ENCODE measurements around the gene TSPOAP1.

The TSPOAP1 gene

GRCh38 chr17:58339755-58340404, 11.3 kb upstream of the TSPOAP1 start:
- no peak for DNase-seq

GRCh38 chr17:58338841-58339754, 10.5 kb upstream of the TSPOAP1 start:
- no peak for DNase-seq

- DNase-seq, result no peak
Measured at GRCh38 chr17:58338454-58338840, 9.9 kb upstream of the TSPOAP1 start.

GRCh38 chr17:58337600-58338453, 9.2 kb upstream of the TSPOAP1 start:
- peak; percentile 90 for DNase-seq

- DNase-seq, result peak; percentile 53
Measured at GRCh38 chr17:58337210-58337599, 8.6 kb upstream of the TSPOAP1 start.

- no peak for DNase-seq
Measured at GRCh38 chr17:58336456-58337209, 8.0 kb upstream of the TSPOAP1 start.

GRCh38 chr17:58335779-58336455, 7.3 kb upstream of the TSPOAP1 start:
- peak; percentile 52 for DNase-seq

- DNase-seq, result no peak
Measured at GRCh38 chr17:58335061-58335731, 6.6 kb upstream of the TSPOAP1 start.

- DNase-seq, result no peak
Measured at GRCh38 chr17:58334661-58335060, 6.1 kb upstream of the TSPOAP1 start.

- DNase-seq, result peak; percentile 2
Measured at GRCh38 chr17:58334256-58334655, 5.7 kb upstream of the TSPOAP1 start.

GRCh38 chr17:58333736-58334207, 5.2 kb upstream of the TSPOAP1 start:
- peak; percentile 13 for DNase-seq

GRCh38 chr17:58332778-58333735, 4.5 kb upstream of the TSPOAP1 start:
- peak; percentile 65 for DNase-seq

- peak; percentile 93 for DNase-seq
Measured at GRCh38 chr17:58331815-58332777, 3.5 kb upstream of the TSPOAP1 start.

GRCh38 chr17:58330997-58331814, 2.6 kb upstream of the TSPOAP1 start:
- peak; percentile 84 for DNase-seq

GRCh38 chr17:58330538-58330996, 2.0 kb upstream of the TSPOAP1 start:
- DNase-seq, result peak; percentile 48

GRCh38 chr17:58329810-58330537, 1.4 kb upstream of the TSPOAP1 start:
- no peak for DNase-seq

Data from stimulated activated CD4-positive, alpha-beta T cell treated with anti-CD3 and anti-CD28 coated beads, Interleukin-4, amount 100 ng/mL, for 1 hour (primary cell).